HEK293T (cell line): ENCODE results near the gene SIGLEC12.

Experiments used
- ARNT ChIP-seq: fragments of 450-650 bp; IDR thresholded peaks from 2 replicates; pipeline ENCODE4 v1.6.1; 2017; ENCODE audit warnings: mild to moderate bottlenecking
- BHLHE40 ChIP-seq: fragments of 450-650 bp; IDR thresholded peaks from 2 replicates; pipeline ENCODE4 v1.6.1; 2016; ENCODE audit warnings: mild to moderate bottlenecking, moderate library complexity, borderline replicate concordance
- CTBP1 ChIP-seq: fragments of 450-650 bp; IDR thresholded peaks from 2 replicates; pipeline ENCODE4 v1.6.1; 2016; ENCODE audit warnings: borderline replicate concordance
- ELF4 ChIP-seq: fragments of 450-650 bp; IDR thresholded peaks from 2 replicates; pipeline ENCODE4 v1.6.1; 2017; ENCODE audit warnings: antibody characterized with exemption
- FOXA1 ChIP-seq: fragments of 450-650 bp; IDR thresholded peaks from 2 replicates; pipeline ENCODE4 v1.6.1; 2016; ENCODE audit warnings: mild to moderate bottlenecking
- FOXM1 ChIP-seq: fragments of 450-650 bp; IDR thresholded peaks from 2 replicates; pipeline ENCODE4 v1.6.1; 2017; ENCODE audit warnings: mild to moderate bottlenecking, borderline replicate concordance
- L3MBTL2 ChIP-seq: fragments of 450-650 bp; conservative IDR thresholded peaks from 2 replicates; pipeline ENCODE4 v1.6.1; 2016; ENCODE audit warnings: mild to moderate bottlenecking
- LEF1 ChIP-seq: fragments of 450-650 bp; IDR thresholded peaks from 2 replicates; pipeline ENCODE4 v1.6.1; 2017; ENCODE audit warnings: mild to moderate bottlenecking, borderline replicate concordance
- NFRKB ChIP-seq: fragments of 450-650 bp; IDR thresholded peaks from 2 replicates; pipeline ENCODE4 v1.6.1; 2016; ENCODE audit warnings: mild to moderate bottlenecking, moderate library complexity
- PKNOX1 ChIP-seq: fragments of 450-650 bp; IDR thresholded peaks from 2 replicates; pipeline ENCODE4 v1.6.1; 2016
- SP1 ChIP-seq: fragments of 450-650 bp; IDR thresholded peaks from 2 replicates; pipeline ENCODE4 v1.6.1; 2017
- SUZ12 ChIP-seq: fragments of 450-650 bp; IDR thresholded peaks from 2 replicates; pipeline ENCODE4 v1.6.1; 2016; ENCODE audit warnings: mild to moderate bottlenecking
- TARDBP ChIP-seq: fragments of 450-650 bp; IDR thresholded peaks from 2 replicates; pipeline ENCODE4 v1.6.1; 2016
- ZNF384 ChIP-seq: fragments of 450-650 bp; IDR thresholded peaks from 2 replicates; pipeline ENCODE4 v1.6.1; 2016

GRCh38 chr19:51544038-51544437 is 42.4 kb upstream of the SIGLEC12 start:
- no peak for TF ChIP-seq TARDBP
- no peak for TF ChIP-seq L3MBTL2
- TF ChIP-seq PKNOX1 = no peak
- TF ChIP-seq SP1 = no peak
- TF ChIP-seq ELF4 = no peak
- no peak for TF ChIP-seq CTBP1
- no peak for TF ChIP-seq SUZ12
- no peak for TF ChIP-seq BHLHE40
- TF ChIP-seq LEF1 = no peak
- TF ChIP-seq FOXM1 = no peak
- TF ChIP-seq ARNT = no peak
- no peak for TF ChIP-seq FOXA1
- no peak for TF ChIP-seq ZNF384
- TF ChIP-seq NFRKB = no peak
